Measurements from ENCODE around the gene ZNF571. TPM values are rescaled to one million over a fixed set of nuclear protein-coding genes. Genes with fewer than 3 reads are reported as not detected.

The ZNF571 gene
- total and polyA plus RNA-seq, 2 donors from 2014 or later: 4.0 to 8.1 TPM

DNA sequence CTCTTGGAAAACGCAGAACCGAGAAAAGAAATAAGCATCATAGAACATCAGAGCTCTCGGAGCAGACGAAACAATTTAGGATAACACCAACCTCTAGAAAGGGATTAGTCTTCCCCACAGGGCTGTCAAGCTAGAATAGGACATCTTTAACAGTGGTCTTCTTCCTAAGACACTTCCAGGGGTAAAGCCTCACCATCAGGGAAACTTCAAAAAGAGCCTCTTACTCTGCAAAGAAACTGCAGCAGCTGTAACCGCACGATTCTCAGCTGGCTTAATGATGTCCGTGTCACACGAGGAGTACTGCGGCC, 642 bp downstream of the ZNF571 start:
- intact Hi-C loops (cut with DNase I): no loop called here
- Histone ChIP-seq H3K27ac (ENCODE audit: low read depth in 2 of 2, low read length in 2 of 2) (peak overlapping the region; percentile 93 to 94), H3K27me3 (ENCODE audit: control insufficient read depth, insufficient read depth, low read length) (no peaks in the 10 kb centered on the region), H3K4me1 (ENCODE audit: control insufficient read depth in 2 of 3, insufficient read depth in 2 of 3, low read depth in 1 of 3, low read length in 3 of 3) (peaks cover 0 to 4% (median 0%) of the 10 kb centered on the region in 3 donors), H3K9ac (ENCODE audit: low read length in 3 of 3) (peak overlapping the region; percentile 86 to 97 (median 94)), H3K4me3 (ENCODE audit: low read length in 3 of 3) (peak overlapping the region; percentile 93 to 99 (median 96)), H3K36me3 (ENCODE audit: control insufficient read depth in 2 of 3, insufficient read depth in 3 of 3, low read length in 3 of 3) (peaks cover 0 to 7% (median 4%) of the 10 kb centered on the region in 3 donors), H3K9me3 (ENCODE audit: control insufficient read depth in 2 of 3, insufficient read depth in 1 of 3, low read length in 3 of 3) (no peaks in the 10 kb centered on the region)
- no peak for DNase-seq
- TF ChIP-seq, protein P1, sequence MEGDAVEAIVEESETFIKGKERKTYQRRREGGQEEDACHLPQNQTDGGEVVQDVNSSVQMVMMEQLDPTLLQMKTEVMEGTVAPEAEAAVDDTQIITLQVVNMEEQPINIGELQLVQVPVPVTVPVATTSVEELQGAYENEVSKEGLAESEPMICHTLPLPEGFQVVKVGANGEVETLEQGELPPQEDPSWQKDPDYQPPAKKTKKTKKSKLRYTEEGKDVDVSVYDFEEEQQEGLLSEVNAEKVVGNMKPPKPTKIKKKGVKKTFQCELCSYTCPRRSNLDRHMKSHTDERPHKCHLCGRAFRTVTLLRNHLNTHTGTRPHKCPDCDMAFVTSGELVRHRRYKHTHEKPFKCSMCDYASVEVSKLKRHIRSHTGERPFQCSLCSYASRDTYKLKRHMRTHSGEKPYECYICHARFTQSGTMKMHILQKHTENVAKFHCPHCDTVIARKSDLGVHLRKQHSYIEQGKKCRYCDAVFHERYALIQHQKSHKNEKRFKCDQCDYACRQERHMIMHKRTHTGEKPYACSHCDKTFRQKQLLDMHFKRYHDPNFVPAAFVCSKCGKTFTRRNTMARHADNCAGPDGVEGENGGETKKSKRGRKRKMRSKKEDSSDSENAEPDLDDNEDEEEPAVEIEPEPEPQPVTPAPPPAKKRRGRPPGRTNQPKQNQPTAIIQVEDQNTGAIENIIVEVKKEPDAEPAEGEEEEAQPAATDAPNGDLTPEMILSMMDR (IDR thresholded peaks at IDR 0.05; ENCODE audit: borderline replicate concordance, extremely low read depth, insufficient read depth): no peak
- no peak for FAIRE-seq

- H3K36me3 ChIP-seq (ENCODE audit: control insufficient read depth in 2 of 3, insufficient read depth in 3 of 3, low read length in 3 of 3): peaks cover 22 to 68% (median 32%) of the 10 kb centered on the region in 3 donors
- peak overlapping the region in 1 of 3 donors; percentile 9 for H3K4me3 ChIP-seq (ENCODE audit: low read length in 3 of 3)
- no peak overlapping the region for H3K27ac ChIP-seq (ENCODE audit: low read depth in 2 of 2, low read length in 2 of 2)
- no peak for DNase-seq
- no peak for FAIRE-seq
- intact Hi-C loops (cut with DNase I): no loop called here
- peaks cover 12 to 68% (median 30%) of the 10 kb centered on the region in 3 donors for H3K9me3 ChIP-seq (ENCODE audit: control insufficient read depth in 2 of 3, insufficient read depth in 1 of 3, low read length in 3 of 3)
- H3K27me3 ChIP-seq (ENCODE audit: control insufficient read depth, insufficient read depth, low read length): no peaks in the 10 kb centered on the region
- TF ChIP-seq, protein P1 (IDR thresholded peaks at IDR 0.05; ENCODE audit: borderline replicate concordance, extremely low read depth, insufficient read depth): no peak
- no peaks in the 10 kb centered on the region for H3K4me1 ChIP-seq (ENCODE audit: control insufficient read depth in 2 of 3, insufficient read depth in 2 of 3, low read depth in 1 of 3, low read length in 3 of 3)
- H3K9ac ChIP-seq (ENCODE audit: low read length in 3 of 3): no peak overlapping the region
Measured at GRCh38 chr19:37583340-37583739, 11.3 kb downstream of the ZNF571 start.

DNA sequence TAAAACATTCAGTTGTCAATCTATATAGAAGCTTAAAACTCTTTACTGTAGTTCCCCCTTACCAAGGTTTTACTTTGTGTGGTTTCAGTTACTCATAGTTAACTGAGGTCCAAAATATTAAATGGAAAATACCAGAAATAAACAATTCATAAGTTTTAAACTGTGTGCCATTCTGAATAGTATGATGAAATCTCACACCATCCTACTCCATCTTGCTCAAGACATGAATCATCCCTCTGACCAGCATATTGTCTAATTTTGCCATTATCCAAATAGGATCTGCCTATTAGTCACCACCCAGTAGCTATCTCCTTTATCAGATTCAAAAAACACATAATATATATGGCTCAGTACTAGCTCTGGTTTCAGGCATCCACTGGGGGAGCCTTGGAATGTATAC, 22.4 kb downstream of the ZNF571 start:
- no peak for DNase-seq
- peaks cover 7 to 59% (median 50%) of the 10 kb centered on the region in 3 donors for H3K9me3 ChIP-seq (ENCODE audit: control insufficient read depth in 2 of 3, insufficient read depth in 1 of 3, low read length in 3 of 3)
- H3K4me1 ChIP-seq (ENCODE audit: control insufficient read depth in 2 of 3, insufficient read depth in 2 of 3, low read depth in 1 of 3, low read length in 3 of 3): no peaks in the 10 kb centered on the region
- intact Hi-C loops (cut with DNase I): no loop called here
- TF ChIP-seq, protein P1 (IDR thresholded peaks at IDR 0.05; ENCODE audit: borderline replicate concordance, extremely low read depth, insufficient read depth): no peak
- no peak for FAIRE-seq
- no peak overlapping the region for H3K4me3 ChIP-seq (ENCODE audit: low read length in 3 of 3)
- H3K36me3 ChIP-seq (ENCODE audit: control insufficient read depth in 2 of 3, insufficient read depth in 3 of 3, low read length in 3 of 3): peaks cover 4 to 15% (median 10%) of the 10 kb centered on the region in 3 donors
- no peaks in the 10 kb centered on the region for H3K27me3 ChIP-seq (ENCODE audit: control insufficient read depth, insufficient read depth, low read length)
- H3K27ac ChIP-seq (ENCODE audit: low read depth in 2 of 2, low read length in 2 of 2): no peak overlapping the region
- H3K9ac ChIP-seq (ENCODE audit: low read length in 3 of 3): no peak overlapping the region

GRCh38 chr19:37565370-37565669, 29.3 kb downstream of the ZNF571 start:
- H3K27me3 ChIP-seq (ENCODE audit: control insufficient read depth, insufficient read depth, low read length): no peaks in the 10 kb centered on the region
- H3K27ac ChIP-seq (ENCODE audit: low read depth in 2 of 2, low read length in 2 of 2): no peak overlapping the region
- H3K4me3 ChIP-seq (ENCODE audit: low read length in 3 of 3): peak overlapping the region in 1 of 3 donors; percentile 23
- H3K9ac ChIP-seq (ENCODE audit: low read length in 3 of 3): no peak overlapping the region
- TF ChIP-seq, protein P1 (IDR thresholded peaks at IDR 0.05; ENCODE audit: borderline replicate concordance, extremely low read depth, insufficient read depth): no peak
- FAIRE-seq: no peak
- peaks cover 9 to 96% (median 82%) of the 10 kb centered on the region in 3 donors for H3K9me3 ChIP-seq (ENCODE audit: control insufficient read depth in 2 of 3, insufficient read depth in 1 of 3, low read length in 3 of 3)
- H3K4me1 ChIP-seq (ENCODE audit: control insufficient read depth in 2 of 3, insufficient read depth in 2 of 3, low read depth in 1 of 3, low read length in 3 of 3): no peaks in the 10 kb centered on the region
- peaks cover 11 to 36% (median 17%) of the 10 kb centered on the region in 3 donors for H3K36me3 ChIP-seq (ENCODE audit: control insufficient read depth in 2 of 3, insufficient read depth in 3 of 3, low read length in 3 of 3)
- no peak for DNase-seq
- intact Hi-C loops (cut with DNase I): no loop called here

Data from kidney (tissue), 14 donors.